ENCODE results near the gene EBF3. TPM values are rescaled to one million over a fixed set of nuclear protein-coding genes. Genes with fewer than 3 reads are reported as not detected.

The EBF3 gene
- total and polyA plus RNA-seq, 2 donors (not counting 3 experiments of a cell fraction or from before 2014, with no cell fraction given): 0.92 to 2.7 TPM

GRCh38 chr10:129854158-129854557 is 109.9 kb downstream of the EBF3 start:
- no peak overlapping the region for H3K9ac ChIP-seq (replicated peaks; ENCODE audit: extremely low read depth, insufficient read depth, low read length)
- no peaks in the 10 kb centered on the region for H3K9me3 ChIP-seq (replicated peaks; ENCODE audit: control insufficient read depth, insufficient read depth, low read length)
- H3K4me2 ChIP-seq (ENCODE audit: insufficient read depth, low read length): no peak overlapping the region
- CTCF ChIA-PET: interaction anchor here (0.6 kb wide), 1 partner anchor 35 kb away, joined by 3 read pairs; no protein-coding TSS in a partner anchor
- no peaks in the 10 kb centered on the region for H3K36me3 ChIP-seq (ENCODE audit: control insufficient read depth in 2 of 2, extremely low read depth in 1 of 2, insufficient read depth in 2 of 2, low read length in 2 of 2)
- no peak overlapping the region for H3K4me3 ChIP-seq (replicated peaks in 1 of 3; ENCODE audit: insufficient read depth in 1 of 3, low read depth in 1 of 3, low read length in 3 of 3)
- no peaks in the 10 kb centered on the region for H3K79me2 ChIP-seq (ENCODE audit: control insufficient read depth, insufficient read depth, low read length)
- H3K4me1 ChIP-seq (ENCODE audit: control insufficient read depth, extremely low read depth, insufficient read depth, low read length): no peaks in the 10 kb centered on the region
- H4K20me1 ChIP-seq (replicated peaks; ENCODE audit: control insufficient read depth, extremely low read depth, insufficient read depth, low read length): no peaks in the 10 kb centered on the region
- H3K9me1 ChIP-seq (replicated peaks; ENCODE audit: control insufficient read depth, extremely low read depth, insufficient read depth, low read length): no peaks in the 10 kb centered on the region
- DNase-seq (ENCODE audit: low read depth, low spot score) (no peak), FAIRE-seq (no peak)
- POLR2A ChIA-PET: no interaction called here
- H3K27me3 ChIP-seq (ENCODE audit: control insufficient read depth in 2 of 2, insufficient read depth in 2 of 2, low read length in 2 of 2): no peaks in the 10 kb centered on the region
- no TSS peak for BruUV-seq (replicated peaks)
- H3K27ac ChIP-seq (ENCODE audit: insufficient read depth, low read depth, low read length): no peak overlapping the region
- dilution Hi-C loops (cut with MboI; ENCODE audit: extremely low pct_ligation_motif_present, low sequenced_read_pairs) (no loop called here), intact Hi-C loops (cut with micrococcal nuclease) (no loop called here)
- no peak overlapping the region for H2AFZ ChIP-seq (ENCODE audit: low read depth, low read length)
- TF ChIP-seq FOS (IDR thresholded peaks at IDR 0.05; ENCODE audit: borderline replicate concordance, insufficient read depth, low read length) (no peak), CTCF (IDR thresholded peaks at IDR 0.05; ENCODE audit: extremely low read depth in 1 of 2, insufficient read depth in 1 of 2, low read depth in 1 of 2, low read length in 2 of 2) (no peak), JUN (IDR thresholded peaks at IDR 0.05; ENCODE audit: borderline replicate concordance, insufficient read depth, insufficient read length, low read depth) (no peak), MAX (IDR thresholded peaks at IDR 0.05; ENCODE audit: insufficient read depth, insufficient read length) (no peak), POLR2AphosphoS5 (IDR thresholded peaks at IDR 0.05; ENCODE audit: insufficient read depth, low read depth, low read length) (no peak), EZH2 (IDR thresholded peaks at IDR 0.05; ENCODE audit: borderline replicate concordance, low read depth, low read length, severe bottlenecking) (no peak), GATA2 (IDR thresholded peaks at IDR 0.05; ENCODE audit: insufficient read depth, insufficient read length, low read depth, low read length) (no peak), MYC (IDR thresholded peaks at IDR 0.05; ENCODE audit: low read depth, low read length) (no peak), POLR2A (IDR thresholded peaks at IDR 0.05; ENCODE audit: low read depth, low read length) (no peak)
